ENCODE results near the gene ZNF746. TPM values are rescaled to one million over a fixed set of nuclear protein-coding genes. Genes with fewer than 3 reads are reported as not detected.
A peak's percentile ranks its signal among the peaks of the same experiment; 100 is the strongest.

ZNF746 gene
- total RNA-seq, 2 donors from 2014 or later = 20.1 to 22.3 TPM

GRCh38 chr7:149471289-149471953 is 26.2 kb downstream of the ZNF746 start:
- Mint-ChIP-seq H3K4me3 (no peak overlapping the region), H3K4me1 (no peaks in the 10 kb centered on the region), H3K27ac (no peak overlapping the region), H3K36me3 (ENCODE audit: low read depth) (peaks cover 46% of the 10 kb centered on the region), H3K9me3 (peaks cover 11% of the 10 kb centered on the region), H3K27me3 (ENCODE audit: insufficient read depth) (no peaks in the 10 kb centered on the region)
- Histone ChIP-seq H3K36me3 (ENCODE audit: control insufficient read depth, insufficient read depth, low read length) (peaks cover 35% of the 10 kb centered on the region), H3K27me3 (ENCODE audit: control insufficient read depth, insufficient read depth, low read length, poor library complexity, severe bottlenecking) (no peaks in the 10 kb centered on the region), H3K9me3 (ENCODE audit: control insufficient read depth, low read length) (peaks cover 22% of the 10 kb centered on the region), H3K9ac (ENCODE audit: extremely low read depth, low read length, poor library complexity, severe bottlenecking) (no peak overlapping the region), H3K27ac (ENCODE audit: low read depth, low read length) (no peak overlapping the region), H3K4me3 (ENCODE audit: low read length) (no peak overlapping the region), H3K4me1 (ENCODE audit: control insufficient read depth, insufficient read depth, low read length) (no peaks in the 10 kb centered on the region)
- 85 to 91% methylated on average over 5 to 6 of the region's 6 CpGs for WGBS, 2 experiments (ENCODE audit: insufficient coverage in 1 of 2, insufficient read length in 1 of 2)
- no peak for TF ChIP-seq CTCF (conservative IDR thresholded peaks at IDR 0.05)
- no peak for DNase-seq

- H3K9me3 Mint-ChIP-seq = peaks cover 15% of the 10 kb centered on the region
- Histone ChIP-seq H3K9ac (ENCODE audit: extremely low read depth, low read length, poor library complexity, severe bottlenecking) (no peak overlapping the region), H3K4me3 (ENCODE audit: low read length) (no peak overlapping the region), H3K27me3 (ENCODE audit: control insufficient read depth, insufficient read depth, low read length, poor library complexity, severe bottlenecking) (no peaks in the 10 kb centered on the region), H3K36me3 (ENCODE audit: control insufficient read depth, insufficient read depth, low read length) (peaks cover 27% of the 10 kb centered on the region), H3K9me3 (ENCODE audit: control insufficient read depth, low read length) (peaks cover 34% of the 10 kb centered on the region), H3K27ac (ENCODE audit: low read depth, low read length) (no peak overlapping the region), H3K4me1 (ENCODE audit: control insufficient read depth, insufficient read depth, low read length) (no peaks in the 10 kb centered on the region)
- no peak for TF ChIP-seq CTCF (conservative IDR thresholded peaks at IDR 0.05)
- H3K36me3 Mint-ChIP-seq (ENCODE audit: low read depth) = peaks cover 35% of the 10 kb centered on the region
- 93 to 94% methylated on average over 5 to 8 of the region's 8 CpGs for WGBS, 2 experiments (ENCODE audit: insufficient coverage in 1 of 2, insufficient read length in 1 of 2)
- H3K4me3 Mint-ChIP-seq = no peak overlapping the region
- no peak for DNase-seq
- H3K27ac Mint-ChIP-seq = no peak overlapping the region
- peaks cover 6% of the 10 kb centered on the region for H3K27me3 Mint-ChIP-seq (ENCODE audit: insufficient read depth)
- no peaks in the 10 kb centered on the region for H3K4me1 Mint-ChIP-seq
Measured at GRCh38 chr7:149469806-149470205, 27.8 kb downstream of the ZNF746 start.

GRCh38 chr7:149468208-149468607 is 29.4 kb downstream of the ZNF746 start:
- WGBS, 2 experiments (ENCODE audit: insufficient coverage in 1 of 2, insufficient read length in 1 of 2) = 93 to 97% methylated on average over 5 of the region's 5 CpGs
- Histone ChIP-seq H3K9me3 (ENCODE audit: control insufficient read depth, low read length) (peaks cover 34% of the 10 kb centered on the region), H3K4me1 (ENCODE audit: control insufficient read depth, insufficient read depth, low read length) (no peaks in the 10 kb centered on the region), H3K9ac (ENCODE audit: extremely low read depth, low read length, poor library complexity, severe bottlenecking) (no peak overlapping the region), H3K27ac (ENCODE audit: low read depth, low read length) (no peak overlapping the region), H3K4me3 (ENCODE audit: low read length) (no peak overlapping the region), H3K27me3 (ENCODE audit: control insufficient read depth, insufficient read depth, low read length, poor library complexity, severe bottlenecking) (peaks cover 4% of the 10 kb centered on the region), H3K36me3 (ENCODE audit: control insufficient read depth, insufficient read depth, low read length) (peaks cover 14% of the 10 kb centered on the region)
- Mint-ChIP-seq H3K36me3 (ENCODE audit: low read depth) (peaks cover 22% of the 10 kb centered on the region), H3K27me3 (ENCODE audit: insufficient read depth) (peaks cover 15% of the 10 kb centered on the region), H3K9me3 (peaks cover 15% of the 10 kb centered on the region), H3K27ac (no peak overlapping the region), H3K4me1 (no peaks in the 10 kb centered on the region), H3K4me3 (no peak overlapping the region)
- no peak for DNase-seq
- peak; percentile 42 for TF ChIP-seq CTCF (conservative IDR thresholded peaks at IDR 0.05)

Measured in endodermal cell (in vitro differentiated cells).